BE2C (cell line): ENCODE measurements around the gene DTNB.

Source experiments
- DNase-seq: peaks from one replicate; pipeline ENCODE4 v3.0.0-alpha.2; 2020
- H3K27me3 ChIP-seq: fragments of 250-450 bp; sonication (Bioruptor Pico); 2 replicates; pipeline ENCODE4 v1.5.1; 2020; ENCODE audit warnings: mild to moderate bottlenecking
- H3K36me3 ChIP-seq: fragments of 250-450 bp; sonication (Bioruptor Pico); 2 replicates; pipeline ENCODE4 v1.5.1; 2020; ENCODE audit warnings: mild to moderate bottlenecking
- H3K4me1 ChIP-seq: fragments of 250-450 bp; sonication (Bioruptor Pico); 2 replicates; pipeline ENCODE4 v1.5.1; 2020
- H3K4me3 ChIP-seq: 2 replicates; pipeline ENCODE4 v1.5.1; 2011; ENCODE audit warnings: low read depth, low read length
- H3K9me3 ChIP-seq: fragments of 250-450 bp; sonication (Bioruptor Pico); 2 replicates; pipeline ENCODE4 v1.5.1; 2020
- CTCF ChIP-seq: IDR thresholded peaks from 2 replicates; pipeline ENCODE4 v1.5.1; 2012; ENCODE audit warnings: mild to moderate bottlenecking, low read depth, low read length

The DTNB gene

GRCh38 chr2:25362434-25363145, 310.8 kb downstream of the DTNB start:
- DNase-seq: no peak
- no peaks in the 10 kb centered on the region for H3K9me3 ChIP-seq
- no peaks in the 10 kb centered on the region for H3K36me3 ChIP-seq
- peak overlapping the region; percentile 49 for H3K4me3 ChIP-seq
- H3K27me3 ChIP-seq: no peaks in the 10 kb centered on the region
- no peak for TF ChIP-seq CTCF
- H3K4me1 ChIP-seq: no peaks in the 10 kb centered on the region

- TF ChIP-seq CTCF: peak; percentile 93
- Histone ChIP-seq H3K4me1 (no peaks in the 10 kb centered on the region), H3K4me3 (peak overlapping the region; percentile 49), H3K27me3 (no peaks in the 10 kb centered on the region), H3K36me3 (no peaks in the 10 kb centered on the region), H3K9me3 (no peaks in the 10 kb centered on the region)
- peak; percentile 93 for DNase-seq
Observed at GRCh38 chr2:25362049-25362433, 311.3 kb downstream of the DTNB start.

DNA sequence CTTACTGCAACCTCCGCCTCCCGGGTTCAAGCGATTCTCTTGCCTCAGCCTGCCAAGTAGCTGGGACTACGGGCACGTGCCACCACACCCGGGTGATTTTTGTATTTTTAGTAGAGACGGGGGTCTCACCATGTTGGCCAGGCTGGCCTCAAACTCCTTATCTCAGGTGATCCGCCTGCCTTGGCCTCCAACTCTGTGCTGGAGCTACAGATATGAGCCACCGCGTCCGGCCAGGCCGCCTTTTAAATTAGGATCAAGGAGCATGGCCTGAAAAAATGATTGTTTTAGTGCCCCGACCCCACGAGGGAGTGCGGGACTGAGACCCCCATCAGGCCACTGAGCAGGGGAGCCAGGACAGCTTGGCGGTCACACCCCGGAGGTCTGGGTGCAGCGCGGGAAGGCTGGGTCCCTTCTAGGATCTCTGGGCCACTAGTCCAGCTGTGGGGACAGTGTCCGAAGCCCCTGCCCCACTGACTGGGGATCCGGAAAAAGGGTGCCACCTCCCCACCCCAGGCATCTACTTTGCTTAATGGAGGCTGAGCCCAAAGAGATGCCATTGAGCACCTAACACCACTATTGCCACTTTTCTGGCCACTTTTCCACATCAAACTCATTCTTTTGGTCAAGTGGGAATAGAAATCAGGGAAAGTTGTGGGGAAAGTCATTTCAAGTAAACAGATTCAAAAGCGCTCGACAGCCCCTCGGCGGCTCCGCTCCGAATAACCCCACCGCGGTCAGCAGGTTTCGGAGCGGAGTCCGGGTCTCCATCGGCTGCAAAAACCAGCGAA, 311.9 kb downstream of the DTNB start:
- Histone ChIP-seq H3K9me3 (no peaks in the 10 kb centered on the region), H3K4me3 (peak overlapping the region; percentile 8; the same call in 1 of the 2 replicates), H3K27me3 (no peaks in the 10 kb centered on the region), H3K4me1 (no peaks in the 10 kb centered on the region), H3K36me3 (no peaks in the 10 kb centered on the region)
- no peak for TF ChIP-seq CTCF
- no peak for DNase-seq

GRCh38 chr2:25358836-25359235, 314.5 kb downstream of the DTNB start:
- H3K9me3 ChIP-seq: no peaks in the 10 kb centered on the region
- DNase-seq: no peak
- TF ChIP-seq CTCF: no peak
- H3K4me3 ChIP-seq: no peak overlapping the region
- no peaks in the 10 kb centered on the region for H3K4me1 ChIP-seq
- no peaks in the 10 kb centered on the region for H3K27me3 ChIP-seq
- H3K36me3 ChIP-seq: no peaks in the 10 kb centered on the region

DNA sequence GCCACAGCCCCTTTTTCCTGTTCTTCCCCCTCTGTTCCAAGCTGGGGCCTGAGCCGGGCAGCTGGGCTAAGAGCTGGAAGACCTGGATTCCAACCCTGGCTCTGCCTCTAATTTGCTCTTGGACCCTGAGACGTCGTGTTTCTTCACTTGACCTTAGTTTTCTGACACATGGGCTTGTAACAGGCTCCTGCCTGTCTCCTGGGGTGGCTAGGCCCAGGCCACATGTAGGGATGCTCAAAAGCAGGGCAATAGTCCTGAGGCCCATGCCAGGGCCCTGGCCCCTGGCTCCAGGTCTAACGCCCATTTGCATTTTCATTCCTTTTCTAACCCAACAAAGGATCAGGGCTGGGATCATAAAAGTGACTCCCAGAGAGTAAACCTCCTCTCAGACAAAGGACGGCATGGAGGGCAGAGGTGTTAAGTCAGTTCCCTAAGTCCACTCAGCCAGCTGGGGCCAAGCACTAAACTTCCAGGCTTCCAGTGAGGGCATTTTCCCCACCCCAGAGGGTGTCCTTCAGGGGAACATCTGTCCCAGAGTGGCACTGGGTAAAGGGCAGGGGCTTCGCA, 315.0 kb downstream of the DTNB start:
- Histone ChIP-seq H3K27me3 (no peaks in the 10 kb centered on the region), H3K4me1 (no peaks in the 10 kb centered on the region), H3K4me3 (no peak overlapping the region), H3K36me3 (no peaks in the 10 kb centered on the region), H3K9me3 (no peaks in the 10 kb centered on the region)
- no peak for TF ChIP-seq CTCF
- DNase-seq: no peak

- no peak overlapping the region for H3K4me3 ChIP-seq
- no peaks in the 10 kb centered on the region for H3K36me3 ChIP-seq
- DNase-seq: no peak
- no peaks in the 10 kb centered on the region for H3K4me1 ChIP-seq
- H3K27me3 ChIP-seq: no peaks in the 10 kb centered on the region
- no peak for TF ChIP-seq CTCF
- H3K9me3 ChIP-seq: no peaks in the 10 kb centered on the region
Observed at GRCh38 chr2:25356088-25356487, 317.3 kb downstream of the DTNB start.
